Lung (tissue), 12 donors: ENCODE data around the gene NFIA. TPM values are rescaled to one million over a fixed set of nuclear protein-coding genes. Genes with fewer than 3 reads are reported as not detected.

Experiments
- ATAC-seq: fragments of 200-7000 bp; cut with Tn5 transposase; one replicate; pipeline ENCODE4 v1.9.1; 2020; ENCODE audit warnings: moderate number of reproducible peaks; ENCODE audit not compliant: insufficient read depth, low FRiP score
- DNase-seq, 3 donors: peaks; one replicate each; pipeline ENCODE4 v3.0.0-alpha.2; 2013 to 2017
- H3K27ac ChIP-seq, 2 donors: one replicate each; pipeline ENCODE4 v1.5.1; 2013; ENCODE audit warnings: mild to moderate bottlenecking in 2 of 2, moderate library complexity in 2 of 2, control low read depth in 1 of 2, inconsistent platforms in 1 of 2, low read depth in 1 of 2, low read length in 1 of 2
- H3K27me3 ChIP-seq, 3 donors: one replicate each; pipeline ENCODE4 v1.5.1; 2013; ENCODE audit warnings: low read length in 2 of 3; ENCODE audit not compliant: control insufficient read depth in 3 of 3, insufficient read depth in 3 of 3
- H3K36me3 ChIP-seq, 4 donors: one replicate each; pipeline ENCODE4 v1.5.1; 2013; ENCODE audit warnings: low read length in 4 of 4, mild to moderate bottlenecking in 1 of 4, moderate library complexity in 1 of 4; ENCODE audit not compliant: control insufficient read depth in 4 of 4, insufficient read depth in 4 of 4
- H3K4me1 ChIP-seq, 5 donors: one replicate each; pipeline ENCODE4 v1.5.1; 2013; ENCODE audit warnings: low read length in 5 of 5, mild to moderate bottlenecking in 2 of 5, moderate library complexity in 1 of 5; ENCODE audit not compliant: control insufficient read depth in 5 of 5, insufficient read depth in 5 of 5
- H3K4me3 ChIP-seq: one replicate; pipeline ENCODE4 v1.5.1; 2013; ENCODE audit warnings: mild to moderate bottlenecking, control low read depth, moderate library complexity
- H3K9ac ChIP-seq, 2 donors: one replicate each; pipeline ENCODE4 v1.5.1; 2013; ENCODE audit warnings: low read length in 2 of 2, control low read depth in 1 of 2; ENCODE audit not compliant: insufficient read depth in 1 of 2
- H3K9me3 ChIP-seq, 4 donors: one replicate each; pipeline ENCODE4 v1.5.1; 2013; ENCODE audit warnings: low read length in 3 of 4, mild to moderate bottlenecking in 1 of 4, moderate library complexity in 1 of 4; ENCODE audit not compliant: control insufficient read depth in 4 of 4, insufficient read depth in 3 of 4
- WGBS, 2 donors: extraction: QIAGEN DNeasy Blood & Tissue Kit; methylation state at CpG; one replicate each; pipeline ENCODE4 v1.1.7; 2013; 5-methylcytosine and 5-hydroxymethylcytosine counted together
- polyA plus RNA-seq, 2 donors: library from polyadenylated mRNA; stranded (reverse); fragments of 200-250 nt; gene quantifications; one replicate each; pipeline ENCODE4 v1.2.1, GENCODE V29; 2013
- total RNA-seq, 2 donors: library from RNA; depleted of rRNA in 1 of 2; stranded (reverse); fragments of >200 nt in 1 of 2; gene quantifications; one replicate each; pipeline ENCODE4 v1.2.1, GENCODE V29; 2014 to 2021
- TF ChIP-seq, protein P1 (sequence below): IDR thresholded peaks from 2 replicates; pipeline ENCODE4 v1.5.1; 2012; ENCODE audit warnings: mild to moderate bottlenecking; ENCODE audit errors: control extremely low read depth, extremely low read depth
- donor health status: control.
- donor health status: control.
- donor health status: Bipolar disorder and iron deficiency.
- donor health status: healthy.
- donor health status: DM: yes; HTN: yes; CAD: no.

Gene NFIA
- total and polyA plus RNA-seq, 4 donors, result 3.0 to 63.4 (median 34.2) TPM

DNA sequence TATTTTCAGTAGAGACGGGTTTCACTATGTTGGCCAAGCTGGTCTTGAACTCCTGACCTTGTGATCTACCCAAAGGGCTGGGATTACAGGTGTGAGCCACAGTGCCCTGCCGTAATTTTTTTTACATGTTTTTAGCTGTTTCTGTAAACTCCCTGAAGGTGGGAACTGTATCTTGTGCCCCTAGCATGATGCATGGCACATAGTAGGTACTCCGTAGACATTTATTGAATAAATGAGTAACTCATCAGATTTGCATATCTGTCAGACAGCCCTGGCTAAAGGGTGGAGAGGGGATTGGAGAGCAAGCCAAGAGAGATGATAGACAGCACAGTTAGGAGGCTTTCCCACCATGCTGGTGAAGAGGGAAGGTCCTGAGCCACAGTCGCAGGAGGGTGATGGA lies 247.2 kb downstream of the NFIA start:
- H3K9me3 ChIP-seq, result no peaks in the 10 kb centered on the region
- no peak overlapping the region for H3K27ac ChIP-seq
- DNase-seq, result no peak
- peaks cover 0 to 11% (median 5%) of the 10 kb centered on the region in 4 donors for H3K36me3 ChIP-seq
- H3K27me3 ChIP-seq, result no peaks in the 10 kb centered on the region
- TF ChIP-seq, protein P1, sequence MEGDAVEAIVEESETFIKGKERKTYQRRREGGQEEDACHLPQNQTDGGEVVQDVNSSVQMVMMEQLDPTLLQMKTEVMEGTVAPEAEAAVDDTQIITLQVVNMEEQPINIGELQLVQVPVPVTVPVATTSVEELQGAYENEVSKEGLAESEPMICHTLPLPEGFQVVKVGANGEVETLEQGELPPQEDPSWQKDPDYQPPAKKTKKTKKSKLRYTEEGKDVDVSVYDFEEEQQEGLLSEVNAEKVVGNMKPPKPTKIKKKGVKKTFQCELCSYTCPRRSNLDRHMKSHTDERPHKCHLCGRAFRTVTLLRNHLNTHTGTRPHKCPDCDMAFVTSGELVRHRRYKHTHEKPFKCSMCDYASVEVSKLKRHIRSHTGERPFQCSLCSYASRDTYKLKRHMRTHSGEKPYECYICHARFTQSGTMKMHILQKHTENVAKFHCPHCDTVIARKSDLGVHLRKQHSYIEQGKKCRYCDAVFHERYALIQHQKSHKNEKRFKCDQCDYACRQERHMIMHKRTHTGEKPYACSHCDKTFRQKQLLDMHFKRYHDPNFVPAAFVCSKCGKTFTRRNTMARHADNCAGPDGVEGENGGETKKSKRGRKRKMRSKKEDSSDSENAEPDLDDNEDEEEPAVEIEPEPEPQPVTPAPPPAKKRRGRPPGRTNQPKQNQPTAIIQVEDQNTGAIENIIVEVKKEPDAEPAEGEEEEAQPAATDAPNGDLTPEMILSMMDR, result no peak
- WGBS, 2 donors, result 88 to 97% methylated on average over 4 of the region's 4 CpGs
- ATAC-seq, result no peak
- H3K9ac ChIP-seq, result no peak overlapping the region
- H3K4me1 ChIP-seq, result peaks cover 0 to 10% (median 1%) of the 10 kb centered on the region in 5 donors
- no peak overlapping the region for H3K4me3 ChIP-seq

DNA sequence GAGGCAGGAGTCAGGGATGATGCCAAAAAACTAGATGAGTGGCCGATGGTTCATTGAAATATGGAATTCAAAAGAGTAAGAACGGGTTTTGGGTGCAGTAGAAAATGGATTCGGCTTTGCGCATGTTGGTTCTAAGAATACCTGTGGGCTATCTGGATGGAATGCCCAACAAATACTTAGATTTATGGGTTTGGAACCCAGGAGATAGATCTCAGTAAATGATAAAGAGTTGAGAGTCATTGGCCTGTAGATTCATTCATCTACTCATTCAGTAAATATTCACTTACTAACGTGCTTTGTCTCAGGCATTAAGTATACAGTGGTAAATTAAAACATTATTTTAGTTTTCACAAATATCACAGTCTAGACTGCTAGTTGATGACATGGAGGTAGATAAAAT lies 247.7 kb downstream of the NFIA start:
- Histone ChIP-seq H3K9ac (no peak overlapping the region), H3K9me3 (no peaks in the 10 kb centered on the region), H3K4me3 (no peak overlapping the region), H3K27ac (no peak overlapping the region), H3K36me3 (peaks cover 0 to 11% (median 5%) of the 10 kb centered on the region in 4 donors), H3K27me3 (no peaks in the 10 kb centered on the region), H3K4me1 (peaks cover 0 to 14% (median 5%) of the 10 kb centered on the region in 5 donors)
- TF ChIP-seq, protein P1, result no peak
- WGBS, 2 donors, result 94 to 95% methylated on average over 5 of the region's 5 CpGs
- DNase-seq, result no peak
- ATAC-seq, result no peak

DNA sequence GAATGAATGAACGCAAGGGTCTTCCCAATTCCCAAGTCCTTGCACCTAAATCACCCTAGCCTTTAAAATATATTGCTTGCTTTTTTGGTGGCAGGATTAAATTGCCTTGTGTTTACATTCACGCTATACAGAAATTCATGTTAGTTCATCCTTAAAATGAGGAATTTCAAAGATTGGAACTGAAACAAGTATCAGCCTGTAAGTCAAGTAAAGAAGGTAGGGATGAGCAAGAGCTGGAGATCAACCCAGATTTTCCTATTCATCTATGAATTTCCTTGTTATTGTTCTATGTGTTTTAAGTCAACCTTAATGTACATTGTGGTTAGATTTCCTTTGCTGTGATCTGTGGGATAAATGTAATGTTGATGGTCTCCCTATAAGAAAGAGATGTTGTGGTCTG lies 248.2 kb downstream of the NFIA start:
- no peak overlapping the region for H3K9ac ChIP-seq
- DNase-seq (no peak), ATAC-seq (no peak)
- no peak overlapping the region for H3K4me3 ChIP-seq
- WGBS, 2 donors, result 97 to 100% methylated on average over 2 of the region's 2 CpGs
- H3K36me3 ChIP-seq, result peaks cover 0 to 11% (median 5%) of the 10 kb centered on the region in 4 donors
- peaks cover 0 to 14% (median 8%) of the 10 kb centered on the region in 5 donors for H3K4me1 ChIP-seq
- TF ChIP-seq, protein P1, result no peak
- H3K27ac ChIP-seq, result no peak overlapping the region
- H3K27me3 ChIP-seq, result no peaks in the 10 kb centered on the region
- no peaks in the 10 kb centered on the region for H3K9me3 ChIP-seq

GRCh38 chr1:61332196-61332753 lies 249.9 kb downstream of the NFIA start:
- no peaks in the 10 kb centered on the region for H3K27me3 ChIP-seq
- H3K27ac ChIP-seq, result no peak overlapping the region
- H3K4me3 ChIP-seq, result no peak overlapping the region
- DNase-seq (no peak), ATAC-seq (no peak)
- 57 to 70% methylated on average over 1 of the region's 1 CpG for WGBS, 2 donors
- H3K9me3 ChIP-seq, result no peaks in the 10 kb centered on the region
- H3K9ac ChIP-seq, result no peak overlapping the region
- H3K4me1 ChIP-seq, result peaks cover 0 to 25% (median 16%) of the 10 kb centered on the region in 5 donors
- TF ChIP-seq, protein P1, result no peak
- peaks cover 0 to 11% (median 5%) of the 10 kb centered on the region in 4 donors for H3K36me3 ChIP-seq
